Measurements from ENCODE around the gene HBS1L.

- TF ChIP-seq CTCF (IDR thresholded peaks at IDR 0.05) (no peak), POLR2A (IDR thresholded peaks at IDR 0.05) (no peak), EP300 (IDR thresholded peaks at IDR 0.05) (no peak)
Measured at GRCh38 chr6:134943522-134944111, 111.0 kb downstream of the HBS1L start.

Data from ovary (tissue), 3 donors.